HFF-Myc (cell line): ENCODE data around the gene RAB30.

ENCODE experiments used
- DNase-seq: peaks from one replicate; pipeline ENCODE4 v3.0.0-alpha.2; 2011; ENCODE audit warnings: low read depth; ENCODE audit errors: extremely low read depth
- H3K4me3 ChIP-seq: replicated peaks from 2 replicates; pipeline ENCODE4 v1.5.1; 2011; ENCODE audit warnings: low read depth, mild to moderate bottlenecking, control low read depth, low read length
- TF ChIP-seq, protein P1 (sequence below): IDR thresholded peaks from 2 replicates; pipeline ENCODE4 v1.5.1; 2012; ENCODE audit warnings: mild to moderate bottlenecking, low read depth, low read length, control low read depth; ENCODE audit errors: missing control alignments

Gene RAB30

DNA sequence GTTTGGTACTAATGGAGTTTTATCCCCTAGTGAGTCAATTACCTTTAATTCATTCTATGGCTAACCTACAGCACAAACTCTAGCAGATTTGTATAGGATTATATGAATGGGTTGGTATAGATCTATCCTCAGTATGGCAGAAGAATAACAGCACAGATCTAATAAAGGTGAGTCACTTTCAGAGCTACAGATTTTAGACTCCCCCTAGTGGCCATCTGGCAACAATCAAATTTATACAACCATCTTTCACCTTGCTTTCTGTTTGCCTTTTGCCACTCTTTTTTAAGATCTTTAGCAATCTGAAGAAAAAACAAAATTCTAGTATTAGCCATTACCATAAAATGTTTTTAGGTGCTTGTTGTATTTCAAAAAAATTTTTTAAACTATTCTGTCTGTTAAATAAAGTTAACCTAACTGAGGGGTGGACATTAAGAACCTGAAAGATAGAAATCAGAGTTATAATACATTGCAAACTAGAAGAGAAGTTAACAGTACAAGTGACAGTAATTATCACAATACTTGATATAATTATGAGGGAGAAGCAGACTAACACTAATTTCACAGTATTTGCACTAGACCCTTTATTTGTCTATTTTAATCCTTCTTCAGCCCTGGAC lies 144.3 kb downstream of the RAB30 start:
- TF ChIP-seq, protein P1, sequence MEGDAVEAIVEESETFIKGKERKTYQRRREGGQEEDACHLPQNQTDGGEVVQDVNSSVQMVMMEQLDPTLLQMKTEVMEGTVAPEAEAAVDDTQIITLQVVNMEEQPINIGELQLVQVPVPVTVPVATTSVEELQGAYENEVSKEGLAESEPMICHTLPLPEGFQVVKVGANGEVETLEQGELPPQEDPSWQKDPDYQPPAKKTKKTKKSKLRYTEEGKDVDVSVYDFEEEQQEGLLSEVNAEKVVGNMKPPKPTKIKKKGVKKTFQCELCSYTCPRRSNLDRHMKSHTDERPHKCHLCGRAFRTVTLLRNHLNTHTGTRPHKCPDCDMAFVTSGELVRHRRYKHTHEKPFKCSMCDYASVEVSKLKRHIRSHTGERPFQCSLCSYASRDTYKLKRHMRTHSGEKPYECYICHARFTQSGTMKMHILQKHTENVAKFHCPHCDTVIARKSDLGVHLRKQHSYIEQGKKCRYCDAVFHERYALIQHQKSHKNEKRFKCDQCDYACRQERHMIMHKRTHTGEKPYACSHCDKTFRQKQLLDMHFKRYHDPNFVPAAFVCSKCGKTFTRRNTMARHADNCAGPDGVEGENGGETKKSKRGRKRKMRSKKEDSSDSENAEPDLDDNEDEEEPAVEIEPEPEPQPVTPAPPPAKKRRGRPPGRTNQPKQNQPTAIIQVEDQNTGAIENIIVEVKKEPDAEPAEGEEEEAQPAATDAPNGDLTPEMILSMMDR: peak; percentile 71
- H3K4me3 ChIP-seq: no peak overlapping the region
- DNase-seq: peak; percentile 48

- TF ChIP-seq, protein P1: no peak
- DNase-seq: no peak
Observed at GRCh38 chr11:82924522-82925224, 147.0 kb downstream of the RAB30 start.

More at GRCh38 chr11:82924522-82925224, 147.0 kb downstream of the RAB30 start:
- H3K4me3 ChIP-seq: no peak overlapping the region
